Activated CD4-positive, alpha-beta T cell treated with anti-CD3 and anti-CD28 coated beads, Interleukin-2, amount 10 ng/mL, durations not matched to agents 24 days and 14 days (primary cell): Measurements from ENCODE around the gene ADAM12. TPM values are rescaled to one million over a fixed set of nuclear protein-coding genes. Genes with fewer than 3 reads are reported as not detected.

ENCODE experiments used
- DNase-seq: peaks from one replicate; pipeline ENCODE4 v3.0.0; 2022
- H3K27ac Mint-ChIP-seq: one replicate; pipeline ENCODE4 v1.8.0; 2022; ENCODE audit warnings: mild to moderate bottlenecking, mixed read lengths
- H3K27me3 Mint-ChIP-seq: one replicate; pipeline ENCODE4 v1.8.0; 2022; ENCODE audit warnings: mixed read lengths
- H3K36me3 Mint-ChIP-seq: one replicate; pipeline ENCODE4 v1.8.0; 2022; ENCODE audit warnings: low read depth, mild to moderate bottlenecking, mixed read lengths
- H3K4me1 Mint-ChIP-seq: one replicate; pipeline ENCODE4 v1.8.0; 2021; ENCODE audit warnings: mixed read lengths
- H3K4me3 Mint-ChIP-seq: one replicate; pipeline ENCODE4 v1.8.0; 2022; ENCODE audit warnings: mild to moderate bottlenecking, moderate library complexity, mixed read lengths
- H3K9me3 Mint-ChIP-seq: one replicate; pipeline ENCODE4 v1.8.0; 2021; ENCODE audit warnings: mixed read lengths
- intact Hi-C: fragments of 100-400 bp; cut with micrococcal nuclease; formaldehyde crosslinking; loops from one replicate; pipeline ENCODE4 v1.15.1; 2023
- total RNA-seq: library from RNA; stranded (reverse); gene quantifications from 2 replicates; pipeline ENCODE4 v1.2.3, GENCODE V29; 2022

ADAM12 gene
- total RNA-seq, 1 donor from 2014 or later = not detected

- H3K9me3 Mint-ChIP-seq = no peaks in the 10 kb centered on the region
- H3K4me1 Mint-ChIP-seq = no peaks in the 10 kb centered on the region
- peaks cover 1% of the 10 kb centered on the region for H3K27me3 Mint-ChIP-seq
- H3K4me3 Mint-ChIP-seq = no peak overlapping the region
- H3K36me3 Mint-ChIP-seq = no peaks in the 10 kb centered on the region
- no peak for DNase-seq
- intact Hi-C loops = no loop called here
- no peak overlapping the region for H3K27ac Mint-ChIP-seq
Measured at GRCh38 chr10:125997586-125997985, 390.7 kb downstream of the ADAM12 start.

- no peak overlapping the region for H3K27ac Mint-ChIP-seq
- no peak for DNase-seq
- no peaks in the 10 kb centered on the region for H3K4me1 Mint-ChIP-seq
- H3K27me3 Mint-ChIP-seq = peaks cover 1% of the 10 kb centered on the region
- no peak overlapping the region for H3K4me3 Mint-ChIP-seq
- intact Hi-C loops = no loop called here
- H3K36me3 Mint-ChIP-seq = no peaks in the 10 kb centered on the region
- H3K9me3 Mint-ChIP-seq = no peaks in the 10 kb centered on the region
Measured at GRCh38 chr10:125995726-125996304, 392.5 kb downstream of the ADAM12 start.

DNA sequence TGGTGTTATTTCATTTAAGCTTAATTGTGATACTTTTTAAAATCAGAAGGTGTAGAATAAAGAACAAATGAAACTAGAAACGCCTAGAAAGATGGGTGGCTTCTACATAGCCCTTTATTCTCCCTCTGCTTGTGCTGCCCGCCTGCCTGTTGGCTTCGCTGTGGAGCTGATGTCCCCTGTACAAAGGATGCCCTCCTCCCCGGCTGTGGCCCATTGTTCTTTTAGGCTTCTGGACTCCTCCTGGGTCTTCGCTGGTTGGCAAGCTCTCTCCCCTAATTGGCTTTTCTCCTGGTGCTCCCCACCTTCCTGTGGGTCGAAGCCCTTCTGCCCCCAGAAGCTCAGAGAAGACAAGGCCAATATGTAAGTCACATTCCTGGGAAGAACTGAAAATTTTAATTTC is 393.7 kb downstream of the ADAM12 start:
- no peak for DNase-seq
- peaks cover 1% of the 10 kb centered on the region for H3K27me3 Mint-ChIP-seq
- H3K4me3 Mint-ChIP-seq = no peak overlapping the region
- no peaks in the 10 kb centered on the region for H3K36me3 Mint-ChIP-seq
- intact Hi-C loops = no loop called here
- H3K27ac Mint-ChIP-seq = no peak overlapping the region
- H3K4me1 Mint-ChIP-seq = no peaks in the 10 kb centered on the region
- no peaks in the 10 kb centered on the region for H3K9me3 Mint-ChIP-seq

DNA sequence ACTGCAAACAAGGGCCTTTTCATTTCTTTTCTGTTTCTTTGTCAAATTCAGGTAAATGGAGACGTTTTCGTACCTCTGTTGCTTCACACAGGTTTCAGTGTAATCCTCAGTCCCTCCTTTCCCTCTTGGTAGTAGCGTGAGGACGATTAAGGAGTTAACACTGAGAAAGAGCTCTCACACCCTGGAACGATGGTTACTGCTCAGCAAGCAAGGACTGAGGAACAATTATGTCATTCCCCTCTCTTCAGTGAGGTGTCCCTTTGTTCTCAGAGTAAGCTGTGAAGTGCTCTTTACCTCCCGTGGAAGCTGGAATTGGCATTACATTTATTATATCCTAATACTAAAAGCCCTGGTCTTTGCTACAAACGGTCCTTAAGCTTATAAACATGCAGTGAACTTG is 396.0 kb downstream of the ADAM12 start:
- Mint-ChIP-seq H3K27me3 (no peaks in the 10 kb centered on the region), H3K4me1 (no peaks in the 10 kb centered on the region), H3K27ac (no peak overlapping the region), H3K4me3 (no peak overlapping the region), H3K9me3 (no peaks in the 10 kb centered on the region), H3K36me3 (no peaks in the 10 kb centered on the region)
- intact Hi-C loops = no loop called here
- no peak for DNase-seq

GRCh38 chr10:125991392-125991791 is 396.9 kb downstream of the ADAM12 start:
- Mint-ChIP-seq H3K27me3 (no peaks in the 10 kb centered on the region), H3K36me3 (no peaks in the 10 kb centered on the region), H3K9me3 (no peaks in the 10 kb centered on the region), H3K4me3 (no peak overlapping the region), H3K4me1 (no peaks in the 10 kb centered on the region), H3K27ac (no peak overlapping the region)
- intact Hi-C loops = no loop called here
- no peak for DNase-seq

DNA sequence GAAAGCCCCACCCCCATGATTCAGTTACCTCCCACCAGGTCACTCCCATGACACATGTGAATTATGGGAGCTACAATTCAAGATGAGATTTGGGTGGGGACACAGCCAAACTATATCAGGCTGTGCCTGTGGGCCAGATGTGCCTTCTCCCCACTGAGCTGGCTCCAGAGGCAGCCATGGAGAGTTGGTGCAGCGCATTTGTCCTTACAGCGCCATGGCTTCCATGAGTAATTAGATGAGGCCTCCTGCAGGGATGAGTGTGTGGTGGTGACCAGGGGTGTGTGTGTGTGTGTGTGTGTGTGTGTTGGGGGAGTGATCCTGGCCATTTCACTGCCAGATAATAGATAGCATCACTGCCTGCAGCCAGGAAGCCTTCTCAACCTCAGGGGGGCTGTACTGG is 397.3 kb downstream of the ADAM12 start:
- H3K36me3 Mint-ChIP-seq = no peaks in the 10 kb centered on the region
- H3K4me1 Mint-ChIP-seq = no peaks in the 10 kb centered on the region
- intact Hi-C loops = no loop called here
- H3K9me3 Mint-ChIP-seq = no peaks in the 10 kb centered on the region
- no peak overlapping the region for H3K27ac Mint-ChIP-seq
- H3K4me3 Mint-ChIP-seq = no peak overlapping the region
- no peaks in the 10 kb centered on the region for H3K27me3 Mint-ChIP-seq
- no peak for DNase-seq

- no peak for DNase-seq
- intact Hi-C loops = loop anchor here (10.0 kb wide), 1 partner anchor 1865 kb away; no protein-coding TSS in a partner anchor
- Mint-ChIP-seq H3K4me1 (no peaks in the 10 kb centered on the region), H3K36me3 (no peaks in the 10 kb centered on the region), H3K27me3 (no peaks in the 10 kb centered on the region), H3K9me3 (no peaks in the 10 kb centered on the region), H3K27ac (no peak overlapping the region), H3K4me3 (no peak overlapping the region)
Measured at GRCh38 chr10:125989791-125990190, 398.5 kb downstream of the ADAM12 start.

DNA sequence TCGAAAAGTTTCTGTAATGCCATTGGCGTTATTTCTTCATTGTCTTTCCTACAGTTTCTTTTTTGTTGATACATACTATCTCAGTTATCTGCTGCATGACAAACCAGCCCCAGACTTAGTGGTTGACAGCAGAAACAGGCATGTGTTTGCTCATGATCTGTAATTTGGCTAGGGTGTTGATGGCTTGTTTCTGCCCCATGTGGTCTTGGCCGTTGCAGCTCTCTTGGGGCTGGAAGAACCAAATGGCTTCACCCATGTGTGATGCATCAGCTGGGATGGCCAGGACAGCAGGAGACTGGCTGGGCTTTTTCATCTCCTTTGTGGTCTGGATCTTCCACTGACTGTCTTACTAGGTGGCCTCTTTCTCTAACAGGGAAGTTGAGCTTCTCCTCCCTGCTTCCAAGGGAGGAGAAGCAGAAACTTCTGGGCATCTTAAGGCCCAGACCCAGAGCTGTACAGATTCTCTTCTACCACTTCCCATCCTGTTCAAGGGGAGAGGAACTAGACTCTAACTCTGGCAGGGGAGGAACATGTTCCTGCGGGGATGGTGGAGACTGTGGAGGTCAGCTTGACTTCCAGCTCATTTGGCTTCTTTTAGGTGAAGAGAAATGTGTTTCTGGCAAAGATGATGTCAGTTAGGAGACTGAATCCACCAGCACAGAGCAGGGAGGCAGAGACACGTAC is 402.6 kb downstream of the ADAM12 start:
- H3K9me3 Mint-ChIP-seq = no peaks in the 10 kb centered on the region
- no peak overlapping the region for H3K4me3 Mint-ChIP-seq
- H3K27ac Mint-ChIP-seq = no peak overlapping the region
- no peaks in the 10 kb centered on the region for H3K36me3 Mint-ChIP-seq
- DNase-seq = no peak
- no peaks in the 10 kb centered on the region for H3K27me3 Mint-ChIP-seq
- intact Hi-C loops = loop anchor here (10.0 kb wide), 1 partner anchor 1869 kb away; no protein-coding TSS in a partner anchor
- H3K4me1 Mint-ChIP-seq = no peaks in the 10 kb centered on the region

GRCh38 chr10:125984865-125985495 is 403.3 kb downstream of the ADAM12 start:
- no peaks in the 10 kb centered on the region for H3K9me3 Mint-ChIP-seq
- no peaks in the 10 kb centered on the region for H3K36me3 Mint-ChIP-seq
- no peaks in the 10 kb centered on the region for H3K27me3 Mint-ChIP-seq
- intact Hi-C loops = loop anchor here (10.0 kb wide), 1 partner anchor 1870 kb away; no protein-coding TSS in a partner anchor
- no peak overlapping the region for H3K4me3 Mint-ChIP-seq
- DNase-seq = no peak
- no peaks in the 10 kb centered on the region for H3K4me1 Mint-ChIP-seq
- no peak overlapping the region for H3K27ac Mint-ChIP-seq

DNA sequence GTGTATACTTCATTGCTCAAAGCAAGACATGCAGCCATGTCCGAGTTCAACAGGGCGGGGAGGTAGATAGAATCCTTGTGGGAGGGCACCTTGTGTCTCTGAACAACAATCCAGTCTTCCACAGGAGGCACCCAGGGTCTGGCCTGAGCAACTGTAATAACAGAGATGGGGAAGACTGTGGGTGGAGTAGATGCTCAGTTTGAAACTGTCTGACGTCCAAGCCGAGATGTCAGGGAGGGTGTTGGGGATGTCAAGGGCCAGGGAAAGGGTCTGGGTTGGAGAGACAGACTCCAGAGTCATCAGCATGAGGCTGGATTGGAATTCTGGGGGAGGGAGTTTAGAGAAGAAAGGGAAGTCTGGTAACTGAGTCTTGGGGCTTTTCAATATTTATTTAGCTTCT is 403.9 kb downstream of the ADAM12 start:
- intact Hi-C loops = loop anchor here (10.0 kb wide), 1 partner anchor 1870 kb away; no protein-coding TSS in a partner anchor
- H3K4me3 Mint-ChIP-seq = no peak overlapping the region
- no peak for DNase-seq
- no peaks in the 10 kb centered on the region for H3K9me3 Mint-ChIP-seq
- no peaks in the 10 kb centered on the region for H3K27me3 Mint-ChIP-seq
- H3K4me1 Mint-ChIP-seq = no peaks in the 10 kb centered on the region
- no peaks in the 10 kb centered on the region for H3K36me3 Mint-ChIP-seq
- H3K27ac Mint-ChIP-seq = no peak overlapping the region

DNA sequence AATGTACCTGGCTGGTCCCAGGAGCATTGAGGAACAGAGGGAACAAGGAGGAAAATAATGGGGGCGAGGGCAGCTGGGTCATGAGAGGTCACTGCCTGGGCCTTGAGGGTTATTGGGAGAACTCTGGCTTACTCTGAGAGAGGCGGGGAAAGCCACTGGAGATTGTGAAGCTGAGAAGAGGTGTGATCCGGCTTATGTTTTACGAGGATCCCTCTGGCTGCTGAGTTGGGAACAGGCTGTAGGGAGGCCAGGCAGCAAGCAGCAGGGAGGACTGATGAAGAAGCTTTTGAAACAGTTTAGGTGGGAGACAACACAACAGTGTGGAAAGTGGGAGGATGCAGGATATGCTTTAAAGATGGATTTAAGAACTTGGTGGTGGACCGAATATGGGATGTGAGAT is 404.6 kb downstream of the ADAM12 start:
- no peaks in the 10 kb centered on the region for H3K36me3 Mint-ChIP-seq
- no peak overlapping the region for H3K4me3 Mint-ChIP-seq
- no peak overlapping the region for H3K27ac Mint-ChIP-seq
- no peak for DNase-seq
- H3K4me1 Mint-ChIP-seq = no peaks in the 10 kb centered on the region
- H3K9me3 Mint-ChIP-seq = no peaks in the 10 kb centered on the region
- no peaks in the 10 kb centered on the region for H3K27me3 Mint-ChIP-seq
- intact Hi-C loops = loop anchor here (2.0 to 10.0 kb wide), 2 partner anchors 521 to 1871 kb away; no protein-coding TSS in a partner anchor

GRCh38 chr10:125983161-125983560 is 405.1 kb downstream of the ADAM12 start:
- Mint-ChIP-seq H3K9me3 (no peaks in the 10 kb centered on the region), H3K36me3 (no peaks in the 10 kb centered on the region), H3K4me1 (no peaks in the 10 kb centered on the region), H3K27ac (no peak overlapping the region), H3K4me3 (no peak overlapping the region), H3K27me3 (no peaks in the 10 kb centered on the region)
- no peak for DNase-seq
- intact Hi-C loops = loop anchor here (2.0 to 10.0 kb wide), 2 partner anchors 522 to 1872 kb away; no protein-coding TSS in a partner anchor

DNA sequence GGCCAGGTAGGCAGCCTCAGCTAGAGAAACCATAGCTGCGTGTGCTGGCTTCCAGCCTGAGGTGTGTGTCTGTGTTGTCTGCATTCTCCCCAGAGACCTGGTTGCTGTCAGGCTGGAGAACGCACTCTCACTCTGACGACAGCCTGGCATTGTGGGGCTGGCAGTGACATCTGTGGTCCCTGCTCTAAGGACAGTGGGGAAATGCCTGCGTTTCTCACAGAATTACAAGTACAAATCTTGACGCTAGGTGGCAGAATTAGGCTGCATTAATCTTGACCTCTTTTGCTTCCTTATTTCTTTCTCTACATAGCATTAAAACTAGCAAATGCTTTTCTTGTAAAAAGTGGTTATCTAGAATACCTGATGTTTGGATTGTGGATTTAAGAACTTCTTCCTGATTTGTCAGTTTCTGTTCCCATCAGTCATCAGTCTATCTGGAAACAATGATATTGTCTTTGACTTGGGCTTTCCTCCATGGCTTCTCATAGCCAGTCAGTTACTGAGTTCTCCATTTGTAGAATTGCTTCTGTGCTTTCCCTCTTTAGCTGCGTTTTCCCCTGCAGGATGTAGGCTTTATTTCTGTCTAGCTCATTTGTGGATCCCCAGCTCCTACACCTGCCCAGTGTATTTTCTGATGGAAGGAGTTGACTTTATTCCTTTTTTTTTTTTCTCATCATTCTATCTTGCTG is 405.9 kb downstream of the ADAM12 start:
- Mint-ChIP-seq H3K4me3 (no peak overlapping the region), H3K27ac (no peak overlapping the region), H3K36me3 (no peaks in the 10 kb centered on the region), H3K9me3 (no peaks in the 10 kb centered on the region), H3K4me1 (no peaks in the 10 kb centered on the region), H3K27me3 (no peaks in the 10 kb centered on the region)
- DNase-seq = peak; percentile 66
- intact Hi-C loops = loop anchor here (2.0 to 10.0 kb wide), 2 partner anchors 522 to 1872 kb away; no protein-coding TSS in a partner anchor
